HUES64 (cell line): Measurements from ENCODE around the gene LDLRAD4.

Experiments
- H3K27ac ChIP-seq: 2 replicates; pipeline ENCODE4 v1.7.0; 2013; ENCODE audit warnings: low read depth, low read length, inconsistent platforms
- H3K27me3 ChIP-seq: 2 replicates; pipeline ENCODE4 v1.6.1; 2013; ENCODE audit warnings: mild to moderate bottlenecking, low read length; ENCODE audit not compliant: insufficient read depth
- H3K36me3 ChIP-seq: 2 replicates; pipeline ENCODE4 v1.6.1; 2013; ENCODE audit warnings: mild to moderate bottlenecking, low read length; ENCODE audit not compliant: insufficient read depth
- H3K4me1 ChIP-seq: 2 replicates; pipeline ENCODE4 v1.6.1; 2013; ENCODE audit warnings: mild to moderate bottlenecking, low read length, moderate library complexity; ENCODE audit not compliant: insufficient read depth
- H3K4me3 ChIP-seq: 2 replicates; pipeline ENCODE4 v1.5.1; 2013; ENCODE audit warnings: mild to moderate bottlenecking, low read length, moderate library complexity
- H3K9ac ChIP-seq: 2 replicates; pipeline ENCODE4 v1.6.1; 2013; ENCODE audit warnings: mild to moderate bottlenecking, low read depth, low read length
- H3K9me3 ChIP-seq: 2 replicates; pipeline ENCODE4 v1.6.1; 2013; ENCODE audit warnings: low read depth, low read length; ENCODE audit not compliant: insufficient read depth
- WGBS: fragments of 150-250, 120-280 bp; methylation state at CpG from one replicate; pipeline ENCODE4 v1.1.7; 2013; ENCODE audit warnings: missing lambda C conversion rate; 5-methylcytosine and 5-hydroxymethylcytosine counted together

The LDLRAD4 gene

DNA sequence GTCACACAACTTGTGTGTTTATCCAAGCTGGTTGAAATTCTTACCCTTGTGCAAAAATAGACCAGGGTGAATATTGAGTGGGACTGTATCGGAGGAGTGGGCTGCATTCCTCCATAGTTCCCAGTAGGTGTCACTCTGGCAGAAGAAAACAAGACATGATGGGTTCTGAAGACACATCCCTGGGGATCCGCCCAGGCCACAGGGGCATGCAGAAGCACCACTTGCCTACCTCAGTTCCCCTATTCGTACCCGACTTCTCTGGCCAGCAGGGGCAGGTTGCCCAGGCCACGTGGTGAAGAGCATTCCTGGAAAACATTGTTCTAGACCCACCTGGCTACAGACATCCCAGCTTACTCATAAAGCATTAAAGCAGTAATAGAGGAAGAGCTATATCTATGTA lies 339.6 kb downstream of the LDLRAD4 start:
- Histone ChIP-seq H3K27me3 (no peaks in the 10 kb centered on the region), H3K4me1 (no peaks in the 10 kb centered on the region), H3K9ac (no peak overlapping the region), H3K27ac (no peak overlapping the region), H3K36me3 (no peaks in the 10 kb centered on the region), H3K4me3 (no peak overlapping the region), H3K9me3 (no peaks in the 10 kb centered on the region)
- 22% methylated on average over 5 of the region's 5 CpGs for WGBS

DNA sequence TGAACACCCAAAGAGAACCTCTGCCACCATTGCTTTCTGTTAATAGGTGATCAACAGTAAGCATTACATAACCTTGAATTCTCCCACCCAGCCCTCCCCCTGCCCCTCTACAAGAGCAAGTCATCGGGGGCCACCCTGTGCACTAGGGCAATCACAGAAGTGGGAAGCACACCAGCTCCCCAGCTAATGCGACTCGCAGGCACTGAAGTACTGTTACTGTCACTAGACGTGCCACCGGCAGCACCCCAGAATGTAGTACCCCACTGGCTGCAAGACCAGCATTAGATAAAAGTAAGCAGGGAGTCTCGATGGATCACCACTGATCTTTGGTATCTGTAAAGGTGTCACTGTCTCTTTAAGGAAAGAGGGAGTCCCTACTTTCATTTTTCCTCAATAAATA lies 340.2 kb downstream of the LDLRAD4 start:
- no peaks in the 10 kb centered on the region for H3K4me1 ChIP-seq
- H3K27me3 ChIP-seq: no peaks in the 10 kb centered on the region
- H3K27ac ChIP-seq: no peak overlapping the region
- no peak overlapping the region for H3K4me3 ChIP-seq
- H3K36me3 ChIP-seq: no peaks in the 10 kb centered on the region
- H3K9me3 ChIP-seq: no peaks in the 10 kb centered on the region
- 78% methylated on average over 6 of the region's 6 CpGs for WGBS
- H3K9ac ChIP-seq: no peak overlapping the region

DNA sequence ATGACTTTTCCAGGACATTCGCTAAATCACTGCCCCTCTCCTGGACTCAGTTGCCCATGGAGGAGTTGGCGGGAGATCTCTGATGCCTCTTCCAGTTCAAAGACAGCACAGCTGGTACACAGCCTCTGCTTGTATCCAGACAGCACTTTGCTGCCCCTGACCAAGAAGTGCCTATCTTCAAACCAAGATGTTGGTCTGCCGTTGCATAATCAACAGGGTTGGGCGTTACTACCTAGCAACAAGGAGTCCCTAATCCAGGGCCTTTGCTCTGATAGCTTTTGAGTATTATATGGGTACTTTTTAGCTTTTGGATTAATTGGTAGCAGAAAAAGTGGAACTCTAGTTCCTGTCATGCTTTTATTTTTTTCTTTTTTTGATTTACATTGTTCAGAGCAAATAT lies 341.2 kb downstream of the LDLRAD4 start:
- Histone ChIP-seq H3K9ac (no peak overlapping the region), H3K9me3 (no peaks in the 10 kb centered on the region), H3K27ac (no peak overlapping the region), H3K27me3 (no peaks in the 10 kb centered on the region), H3K4me1 (no peaks in the 10 kb centered on the region), H3K36me3 (no peaks in the 10 kb centered on the region), H3K4me3 (no peak overlapping the region)
- 93% methylated on average over 4 of the region's 4 CpGs for WGBS

DNA sequence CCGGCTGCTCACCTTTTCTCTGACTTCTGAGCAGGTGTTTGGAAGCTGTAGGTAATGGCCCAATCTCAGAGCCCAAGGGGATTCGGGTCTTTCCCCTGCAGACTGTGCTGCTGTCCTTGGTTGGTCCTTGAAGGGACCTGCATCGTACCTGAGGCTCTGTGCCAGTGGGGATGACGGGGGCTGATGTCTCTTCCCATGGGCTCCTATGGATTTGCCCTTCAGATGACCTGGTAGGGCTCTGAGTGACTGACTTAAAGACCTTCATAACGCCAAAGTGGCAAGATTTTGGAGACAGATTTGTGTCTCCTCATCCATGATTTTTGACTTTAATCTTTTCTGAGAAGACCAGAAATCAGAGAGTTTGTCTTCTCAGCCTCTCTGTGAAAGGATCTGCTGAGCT lies 341.7 kb downstream of the LDLRAD4 start:
- no peaks in the 10 kb centered on the region for H3K9me3 ChIP-seq
- H3K9ac ChIP-seq: no peak overlapping the region
- H3K4me3 ChIP-seq: no peak overlapping the region
- no peaks in the 10 kb centered on the region for H3K4me1 ChIP-seq
- no peaks in the 10 kb centered on the region for H3K27me3 ChIP-seq
- no peaks in the 10 kb centered on the region for H3K36me3 ChIP-seq
- no peak overlapping the region for H3K27ac ChIP-seq
- 90% methylated on average over 5 of the region's 5 CpGs for WGBS

DNA sequence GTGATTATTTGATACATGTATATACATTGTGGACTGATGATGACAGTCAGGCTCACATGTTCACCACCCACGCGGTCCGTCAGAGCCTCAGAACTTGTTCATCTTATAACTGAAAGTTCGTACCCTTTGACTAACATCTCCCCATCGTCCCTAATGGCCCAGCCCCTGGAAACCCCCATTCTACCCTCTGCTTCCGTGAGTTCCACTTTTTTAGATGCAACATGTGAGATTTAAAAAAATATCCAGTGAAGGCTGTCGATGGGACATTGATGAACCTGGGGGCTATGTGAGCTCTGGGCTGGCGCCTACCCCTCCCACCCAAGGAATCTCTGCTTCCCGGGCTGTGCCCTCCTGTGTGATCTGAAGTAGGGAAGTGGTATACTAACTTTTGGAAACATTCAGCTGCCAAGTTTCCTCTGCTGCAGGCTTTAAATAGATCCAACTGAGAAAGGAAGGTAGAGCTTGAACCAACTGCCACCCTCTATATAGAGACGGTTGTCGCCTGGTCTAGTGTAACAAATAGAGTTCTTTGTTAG lies 344.0 kb downstream of the LDLRAD4 start:
- H3K9ac ChIP-seq: no peak overlapping the region
- H3K4me3 ChIP-seq: no peak overlapping the region
- H3K9me3 ChIP-seq: no peaks in the 10 kb centered on the region
- no peaks in the 10 kb centered on the region for H3K36me3 ChIP-seq
- H3K27me3 ChIP-seq: no peaks in the 10 kb centered on the region
- peaks cover 7% of the 10 kb centered on the region for H3K4me1 ChIP-seq
- 92% methylated on average over 8 of the region's 11 CpGs for WGBS
- H3K27ac ChIP-seq: no peak overlapping the region

DNA sequence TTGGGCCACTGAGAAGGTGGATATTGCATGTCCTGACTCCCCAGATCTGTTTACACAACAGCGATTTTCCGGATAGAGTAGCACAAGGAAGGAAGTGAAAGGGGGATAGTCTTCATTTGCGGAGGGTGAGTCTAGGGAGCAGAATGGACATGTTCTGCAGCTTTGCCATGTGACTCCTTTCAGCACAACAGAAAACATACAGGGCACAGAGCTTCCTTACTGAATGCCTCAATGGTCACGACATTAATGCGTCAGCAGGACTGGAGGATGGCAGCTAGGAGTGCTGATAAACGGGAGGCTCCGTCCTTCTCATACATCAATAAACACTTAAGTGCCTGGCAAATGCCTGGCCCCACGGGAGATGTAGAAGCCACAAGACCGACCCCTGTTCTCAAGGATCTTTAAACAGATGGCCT lies 344.8 kb downstream of the LDLRAD4 start:
- H3K4me1 ChIP-seq: peaks cover 9% of the 10 kb centered on the region
- H3K27me3 ChIP-seq: no peaks in the 10 kb centered on the region
- no peaks in the 10 kb centered on the region for H3K9me3 ChIP-seq
- no peak overlapping the region for H3K4me3 ChIP-seq
- WGBS: 91% methylated on average over 9 of the region's 9 CpGs
- H3K27ac ChIP-seq: no peak overlapping the region
- H3K9ac ChIP-seq: no peak overlapping the region
- no peaks in the 10 kb centered on the region for H3K36me3 ChIP-seq

DNA sequence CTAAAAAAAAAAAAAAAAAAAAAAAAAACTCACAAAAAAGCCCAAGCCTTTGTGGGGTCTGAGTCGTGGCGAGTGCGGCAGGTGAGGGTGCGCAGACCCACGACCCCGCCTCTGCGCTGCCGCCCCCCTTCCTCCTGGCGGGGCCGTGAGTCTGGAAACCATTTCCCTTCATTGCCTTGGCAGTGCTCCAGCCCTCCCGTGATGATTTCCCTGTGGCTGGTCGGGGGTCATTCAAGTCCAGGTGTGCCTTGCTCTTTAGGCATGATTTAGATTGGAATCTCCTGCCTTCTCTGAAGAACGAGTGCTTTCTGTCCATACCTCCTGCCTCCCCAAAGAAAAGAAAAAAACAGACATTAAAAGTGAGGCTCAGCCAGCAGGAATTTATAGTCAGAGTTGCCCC lies 346.0 kb downstream of the LDLRAD4 start:
- Histone ChIP-seq H3K9me3 (no peaks in the 10 kb centered on the region), H3K9ac (no peak overlapping the region), H3K27ac (no peak overlapping the region), H3K36me3 (no peaks in the 10 kb centered on the region), H3K4me3 (no peak overlapping the region), H3K27me3 (no peaks in the 10 kb centered on the region), H3K4me1 (peaks cover 9% of the 10 kb centered on the region)
- 87% methylated on average over 13 of the region's 13 CpGs for WGBS

DNA sequence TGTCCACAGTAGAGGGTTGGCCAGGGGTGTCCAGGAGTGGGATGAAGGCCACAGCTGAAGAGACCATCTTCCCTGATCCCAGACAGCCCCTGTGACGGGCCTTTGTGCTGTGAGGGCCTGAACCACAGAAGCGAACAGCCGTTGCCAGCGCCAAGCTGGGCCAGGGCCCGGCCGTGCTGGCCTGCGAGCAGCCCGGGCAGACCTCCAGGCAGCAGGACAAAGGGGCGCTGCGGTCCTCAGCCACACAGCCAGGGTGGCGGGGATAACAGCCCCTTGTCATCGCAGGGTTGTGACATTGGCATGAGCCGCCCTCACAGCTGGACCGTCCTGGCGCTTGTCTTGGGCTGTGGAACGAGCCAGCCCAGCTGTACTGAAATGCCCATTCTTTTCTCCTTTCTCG lies 346.7 kb downstream of the LDLRAD4 start:
- no peaks in the 10 kb centered on the region for H3K36me3 ChIP-seq
- 95% methylated on average over 17 of the region's 17 CpGs for WGBS
- H3K9me3 ChIP-seq: no peaks in the 10 kb centered on the region
- H3K4me1 ChIP-seq: peaks cover 9% of the 10 kb centered on the region
- H3K27me3 ChIP-seq: no peaks in the 10 kb centered on the region
- no peak overlapping the region for H3K4me3 ChIP-seq
- no peak overlapping the region for H3K9ac ChIP-seq
- H3K27ac ChIP-seq: no peak overlapping the region

DNA sequence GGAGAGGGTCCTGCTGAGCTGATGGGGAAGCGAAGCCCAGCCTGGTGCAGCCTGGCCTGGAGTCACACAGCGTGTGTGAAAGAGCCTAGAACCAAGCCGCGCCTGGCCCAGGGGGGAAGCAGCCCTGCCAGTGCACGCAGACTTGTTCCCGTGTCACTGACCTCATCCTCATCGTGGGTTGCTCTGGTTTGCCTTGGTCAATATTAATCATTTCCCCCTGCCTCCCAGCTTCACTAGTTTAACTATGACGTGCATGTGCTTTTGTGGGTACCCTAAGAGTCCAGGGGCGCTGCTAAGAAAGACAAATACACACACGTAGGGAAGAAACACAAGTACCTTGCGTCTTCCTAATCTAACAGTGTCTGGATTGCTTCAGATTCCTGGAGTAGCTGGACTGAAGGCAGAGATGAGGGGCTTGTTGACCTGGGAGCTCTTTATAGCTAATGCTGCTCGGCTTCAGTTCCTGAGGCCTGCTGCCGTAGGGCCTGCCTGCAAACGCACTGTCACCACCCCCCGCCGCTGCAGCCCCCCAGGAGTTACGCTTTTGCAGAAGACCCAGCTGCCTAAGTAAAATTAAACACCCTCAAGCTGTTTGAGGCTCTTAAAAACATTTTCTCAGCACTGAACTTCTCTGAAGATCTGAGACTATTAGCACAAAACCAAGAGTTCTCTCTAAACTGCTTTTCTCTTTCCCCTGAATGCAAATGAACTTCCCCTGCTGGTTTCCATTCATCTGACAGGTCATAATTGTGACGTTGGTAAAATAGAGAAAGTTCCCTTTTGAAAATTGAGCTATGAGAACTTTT lies 348.6 kb downstream of the LDLRAD4 start:
- H3K27me3 ChIP-seq: no peaks in the 10 kb centered on the region
- no peak overlapping the region for H3K27ac ChIP-seq
- no peak overlapping the region for H3K4me3 ChIP-seq
- peaks cover 9% of the 10 kb centered on the region for H3K4me1 ChIP-seq
- WGBS: 64% methylated on average over 17 of the region's 18 CpGs
- H3K9me3 ChIP-seq: no peaks in the 10 kb centered on the region
- H3K36me3 ChIP-seq: no peaks in the 10 kb centered on the region
- H3K9ac ChIP-seq: no peak overlapping the region

DNA sequence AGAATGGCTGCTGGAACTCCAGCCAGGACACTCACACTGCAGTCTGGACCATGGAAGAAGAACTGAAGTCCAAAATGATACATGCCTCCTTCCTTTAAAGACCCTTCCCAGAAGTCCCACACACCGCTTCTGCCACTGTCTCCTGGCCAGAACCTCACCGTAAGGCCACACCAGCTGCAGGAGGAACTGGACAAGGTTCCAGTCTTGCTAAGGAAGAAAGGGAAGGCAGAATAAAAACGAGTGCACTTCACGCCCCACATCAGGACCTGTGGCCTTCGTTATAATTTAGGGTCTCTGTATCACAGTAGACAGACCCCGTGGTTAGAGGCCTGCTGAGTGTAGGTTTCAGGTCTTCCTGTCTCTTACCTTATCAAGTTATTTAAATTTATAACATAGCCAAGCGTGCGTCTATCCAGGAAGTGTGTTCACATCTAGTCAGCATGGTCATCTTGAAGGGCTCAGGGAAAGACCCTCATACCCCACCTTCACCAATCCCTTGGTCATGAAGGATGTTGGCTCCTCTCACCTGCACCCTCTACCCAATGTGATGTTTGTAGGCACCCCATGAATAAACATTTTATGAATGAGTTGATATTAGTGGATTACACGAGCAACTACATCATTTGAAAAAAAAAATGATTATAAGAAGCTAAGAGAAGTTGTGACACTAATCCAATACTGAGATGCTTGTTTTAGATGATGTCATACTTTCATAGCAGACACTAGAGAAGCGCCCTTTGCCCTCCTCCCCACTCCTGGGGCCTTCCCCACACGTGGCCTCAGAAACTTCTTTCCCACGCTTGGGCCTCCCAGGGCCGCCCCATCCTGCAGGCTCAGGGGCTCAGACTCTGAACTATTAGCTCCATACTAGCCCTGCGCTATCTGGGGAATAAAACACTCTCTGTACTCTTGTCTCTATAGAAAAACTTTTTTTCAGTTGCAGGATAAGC lies 350.2 kb downstream of the LDLRAD4 start:
- no peak overlapping the region for H3K9ac ChIP-seq
- no peaks in the 10 kb centered on the region for H3K27me3 ChIP-seq
- 89% methylated on average over 13 of the region's 14 CpGs for WGBS
- peaks cover 9% of the 10 kb centered on the region for H3K4me1 ChIP-seq
- no peaks in the 10 kb centered on the region for H3K36me3 ChIP-seq
- no peak overlapping the region for H3K4me3 ChIP-seq
- no peak overlapping the region for H3K27ac ChIP-seq
- H3K9me3 ChIP-seq: no peaks in the 10 kb centered on the region

DNA sequence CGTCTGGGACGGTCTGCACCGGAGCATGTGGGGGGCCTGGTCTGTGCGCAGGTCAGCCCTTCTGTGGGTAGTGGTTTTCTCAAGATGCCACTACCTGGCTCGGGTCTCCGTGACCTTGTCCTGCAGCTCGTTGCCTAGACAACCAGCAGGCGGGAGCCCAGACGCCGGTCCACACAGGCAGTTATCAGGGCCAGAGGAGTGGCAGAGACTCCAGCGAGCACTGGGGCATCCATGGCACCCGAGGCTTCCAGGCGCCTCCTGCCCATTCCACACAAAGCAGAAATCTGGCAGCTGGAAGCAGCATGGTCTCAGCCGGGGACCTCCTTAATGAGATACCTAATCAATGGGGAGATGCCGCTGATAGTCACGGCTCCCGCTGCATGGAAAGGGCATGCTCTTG lies 351.7 kb downstream of the LDLRAD4 start:
- Histone ChIP-seq H3K4me3 (no peak overlapping the region), H3K9ac (no peak overlapping the region), H3K9me3 (no peaks in the 10 kb centered on the region), H3K4me1 (peaks cover 9% of the 10 kb centered on the region), H3K36me3 (no peaks in the 10 kb centered on the region), H3K27ac (no peak overlapping the region), H3K27me3 (no peaks in the 10 kb centered on the region)
- 92% methylated on average over 17 of the region's 17 CpGs for WGBS
